Stimulated activated effector memory CD8-positive, alpha-beta T cell treated with anti-CD3 and anti-CD28 coated beads, Interleukin-12 subunit alpha, Interleukin-12 subunit beta, amount 100 ng/mL, for 72 hours (primary cell): ENCODE data around the gene ATG10.

Experiments used
- ATAC-seq: fragments of 150-1000 bp; cut with Tn5 transposase; 2 replicates; pipeline ENCODE4 v1.10.0; 2021
- DNase-seq, 2 donors: peaks; one replicate each; pipeline ENCODE4 v3.0.0; 2021 to 2022; ENCODE audit warnings: low spot score in 2 of 2
- H3K27ac Mint-ChIP-seq: one replicate; pipeline ENCODE4 v1.8.0; 2022; ENCODE audit warnings: mild to moderate bottlenecking, mixed read lengths
- H3K36me3 Mint-ChIP-seq: one replicate; pipeline ENCODE4 v1.8.0; 2022; ENCODE audit warnings: mild to moderate bottlenecking, mixed read lengths
- H3K4me1 Mint-ChIP-seq: one replicate; pipeline ENCODE4 v1.8.0; 2022; ENCODE audit warnings: mixed read lengths
- H3K4me3 Mint-ChIP-seq: one replicate; pipeline ENCODE4 v1.8.0; 2022; ENCODE audit warnings: mild to moderate bottlenecking, mixed read lengths
- H3K9me3 Mint-ChIP-seq: one replicate; pipeline ENCODE4 v1.8.0; 2022; ENCODE audit warnings: mixed read lengths

ATG10 gene

GRCh38 chr5:82295959-82296531 is 324.2 kb downstream of the ATG10 start:
- peak; percentile 69 for ATAC-seq
- H3K4me1 Mint-ChIP-seq, result no peaks in the 10 kb centered on the region

DNA sequence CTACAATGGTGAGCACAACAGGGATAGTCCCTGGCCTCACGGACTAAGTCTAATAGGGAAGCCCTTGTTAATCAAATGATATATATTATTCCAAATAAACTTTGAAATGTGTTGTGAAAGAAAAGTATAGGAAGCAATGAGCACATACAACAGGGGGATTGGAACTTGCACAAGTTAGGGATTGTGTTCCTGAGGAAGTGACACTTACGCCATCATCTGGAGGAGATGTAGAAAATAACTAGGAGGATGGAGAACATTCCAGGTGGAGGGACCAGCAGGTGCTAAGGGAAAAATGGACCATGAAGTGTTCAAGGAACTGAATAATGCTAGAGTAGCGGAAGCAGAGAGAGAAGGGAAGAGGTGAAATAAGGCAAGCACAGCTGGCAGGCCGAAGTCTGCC is 325.1 kb downstream of the ATG10 start:
- Mint-ChIP-seq H3K27ac (no peak overlapping the region), H3K4me1 (no peaks in the 10 kb centered on the region), H3K36me3 (no peaks in the 10 kb centered on the region), H3K4me3 (no peak overlapping the region), H3K9me3 (no peaks in the 10 kb centered on the region)
- no peak for DNase-seq
- no peak for ATAC-seq

More at GRCh38 chr5:82295959-82296531, 324.2 kb downstream of the ATG10 start:
- H3K9me3 Mint-ChIP-seq, result no peaks in the 10 kb centered on the region
- DNase-seq, result no peak
- H3K36me3 Mint-ChIP-seq, result no peaks in the 10 kb centered on the region
- H3K27ac Mint-ChIP-seq, result no peak overlapping the region
- no peak overlapping the region for H3K4me3 Mint-ChIP-seq

DNA sequence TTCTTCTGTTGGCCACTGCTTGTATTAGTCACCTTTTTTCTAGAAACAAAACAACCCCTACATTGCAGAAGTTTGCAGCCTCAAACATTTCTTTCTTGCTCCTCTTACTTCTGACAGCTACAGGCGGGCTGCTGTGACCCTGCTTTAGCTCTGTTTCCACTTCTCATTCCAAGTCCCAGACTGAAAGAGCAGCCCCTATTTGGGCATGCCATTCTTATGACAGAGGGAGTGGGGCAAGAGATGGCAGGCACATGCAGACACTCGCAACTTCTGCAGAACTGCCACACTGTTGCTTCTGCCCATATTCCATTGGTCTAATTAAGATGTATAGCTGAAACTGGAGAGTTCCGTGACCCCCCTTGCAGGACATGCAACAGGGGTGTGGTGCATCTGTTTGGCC is 325.9 kb downstream of the ATG10 start:
- H3K27ac Mint-ChIP-seq, result no peak overlapping the region
- H3K36me3 Mint-ChIP-seq, result no peaks in the 10 kb centered on the region
- DNase-seq (no peak), ATAC-seq (no peak)
- H3K4me1 Mint-ChIP-seq, result no peaks in the 10 kb centered on the region
- no peaks in the 10 kb centered on the region for H3K9me3 Mint-ChIP-seq
- H3K4me3 Mint-ChIP-seq, result no peak overlapping the region

GRCh38 chr5:82298668-82299067 is 326.8 kb downstream of the ATG10 start:
- Mint-ChIP-seq H3K36me3 (no peaks in the 10 kb centered on the region), H3K27ac (no peak overlapping the region), H3K4me1 (no peaks in the 10 kb centered on the region), H3K4me3 (no peak overlapping the region), H3K9me3 (no peaks in the 10 kb centered on the region)
- no peak for ATAC-seq
- no peak for DNase-seq

GRCh38 chr5:82301190-82301589 is 329.4 kb downstream of the ATG10 start:
- no peaks in the 10 kb centered on the region for H3K9me3 Mint-ChIP-seq
- no peaks in the 10 kb centered on the region for H3K4me1 Mint-ChIP-seq
- ATAC-seq, result no peak
- H3K36me3 Mint-ChIP-seq, result no peaks in the 10 kb centered on the region
- H3K27ac Mint-ChIP-seq, result no peak overlapping the region
- H3K4me3 Mint-ChIP-seq, result no peak overlapping the region
- no peak for DNase-seq
